GM12878 (cell line): ENCODE measurements around the gene SHANK1. TPM values are rescaled to one million over a fixed set of nuclear protein-coding genes. Genes with fewer than 3 reads are reported as not detected.
A peak's percentile ranks its signal among the peaks of the same experiment; 100 is the strongest.

Source experiments
- ATAC-seq: fragments of 200-7000 bp; cut with Tn5 transposase; 3 replicates; pipeline ENCODE4 v1.9.1; 2020; ENCODE audit warnings: mild to moderate bottlenecking, moderate library complexity
- BruUV-seq: library from RNA; stranded (reverse); fragments of 400-500 nt; replicated peaks from 2 replicates; lab custom pipeline; 2021; lab: Mats Ljungman, UMichigan
- CTCF ChIA-PET: fragments of 300-600 bp; sonication (Branson Sonifier 250); formaldehyde crosslinking; extraction: SDS; loops from one replicate; lab custom pipeline; 2021; ENCODE audit warnings: inconsistent platforms; lab: Yijun Ruan, JAX
- POLR2A ChIA-PET: fragments of 350-600 bp; formaldehyde crosslinking; extraction: SDS; loops from one replicate; lab custom pipeline; 2021; ENCODE audit warnings: inconsistent platforms; lab: Charles Lee
- RAD21 ChIA-PET: fragments of 300-600 bp; sonication (Branson Sonifier 250); formaldehyde crosslinking; loops from one replicate; lab custom pipeline; 2023; ENCODE audit warnings: antibody characterized with exemption; ENCODE audit not compliant: unreplicated experiment; lab: Charles Lee
- SMC1A ChIA-PET: fragments of 300-600 bp; sonication (Branson Sonifier 250); formaldehyde crosslinking; loops from one replicate; lab custom pipeline; 2023; ENCODE audit not compliant: unreplicated experiment, uncharacterized antibody; lab: Charles Lee
- DNase-seq: peaks from one replicate; pipeline ENCODE4 v3.0.0-alpha.2; 2011; ENCODE audit warnings: low read depth, low spot score
- FAIRE-seq: peaks from 3 replicates; lab custom pipeline; 2011; peaks lifted over from hg19 to GRCh38; lab: Jason Lieb, UNC
- H2AFZ ChIP-seq: 2 replicates; pipeline ENCODE4 v1.6.0; 2011; ENCODE audit warnings: low read depth, low read length, control low read depth; ENCODE audit not compliant: control insufficient read depth
- H3K27ac ChIP-seq: 2 replicates; pipeline ENCODE4 v1.5.1; 2011; ENCODE audit warnings: control low read depth; ENCODE audit not compliant: control insufficient read depth, insufficient read depth
- H3K27me3 ChIP-seq, 2 experiments: replicated peaks in 1 of 2; 2 replicates each; pipeline versions ENCODE4 v1.6.0 to v1.6.1; 2011; ENCODE audit warnings: low read length in 1 of 2; ENCODE audit not compliant: control insufficient read depth in 2 of 2, insufficient read depth in 2 of 2
- H3K36me3 ChIP-seq, 2 experiments: 2 replicates each; pipeline ENCODE4 v1.5.1; 2011; ENCODE audit warnings: low read length in 1 of 2; ENCODE audit not compliant: control insufficient read depth in 2 of 2, insufficient read depth in 2 of 2
- H3K4me1 ChIP-seq: 2 replicates; pipeline ENCODE4 v1.6.1; 2011; ENCODE audit warnings: mild to moderate bottlenecking, low read length, moderate library complexity, mixed read lengths; ENCODE audit not compliant: control insufficient read depth, insufficient read depth
- H3K4me2 ChIP-seq: 2 replicates; pipeline ENCODE4 v1.6.0; 2011; ENCODE audit warnings: control low read depth; ENCODE audit not compliant: control insufficient read depth, insufficient read depth
- H3K4me3 ChIP-seq: fragments of 200-600 bp; sonication (generic); 2 replicates; pipeline ENCODE4 v1.5.1; 2016
- H3K79me2 ChIP-seq: 2 replicates; pipeline ENCODE4 v1.6.0; 2011; ENCODE audit warnings: low read length; ENCODE audit not compliant: control insufficient read depth, insufficient read depth
- H3K9ac ChIP-seq: 2 replicates; pipeline ENCODE4 v1.8.0; 2011; ENCODE audit warnings: low read length, control low read depth, mixed read lengths; ENCODE audit not compliant: control insufficient read depth, insufficient read depth
- H3K9me3 ChIP-seq: replicated peaks from 3 replicates; pipeline ENCODE4 v1.5.1; 2011; ENCODE audit warnings: mild to moderate bottlenecking, low read length; ENCODE audit not compliant: control insufficient read depth, insufficient read depth
- H4K20me1 ChIP-seq: 2 replicates; pipeline ENCODE4 v1.6.0; 2011; ENCODE audit not compliant: control insufficient read depth, insufficient read depth
- CTCF ChIP-seq, 3 experiments: IDR thresholded peaks in 2 of 3; conservative IDR thresholded peaks in 1 of 3; 2 replicates each; pipeline ENCODE4 v1.5.1; 2011; ENCODE audit warnings: low read depth in 3 of 3, low read length in 3 of 3, mild to moderate bottlenecking in 3 of 3, control low read depth in 2 of 3, moderate library complexity in 2 of 3, inconsistent platforms in 1 of 3, mixed read lengths in 1 of 3; ENCODE audit not compliant: control insufficient read depth in 2 of 3, insufficient read depth in 1 of 3; ENCODE audit errors: extremely low read depth in 1 of 3
- ETV6 ChIP-seq, 2 experiments: fragments of 450-650 bp in 1 of 2; IDR thresholded peaks in 1 of 2; conservative IDR thresholded peaks in 1 of 2; 2 replicates each; pipeline ENCODE4 v1.6.1; 2014; ENCODE audit warnings: antibody characterized with exemption in 1 of 2, borderline replicate concordance in 1 of 2, low read depth in 1 of 2, mild to moderate bottlenecking in 1 of 2, moderate library complexity in 1 of 2
- RAD21 ChIP-seq: IDR thresholded peaks from 2 replicates; pipeline ENCODE4 v1.6.1; 2011; ENCODE audit warnings: mild to moderate bottlenecking, low read depth, low read length, moderate library complexity; ENCODE audit not compliant: insufficient read depth
- SMC3 ChIP-seq: IDR thresholded peaks from 2 replicates; pipeline ENCODE4 v1.6.1; 2011; ENCODE audit warnings: low read length, improper control_type of control experiment, borderline replicate concordance
- WGBS: methylation state at CpG from one replicate; pipeline ENCODE4 v1.1.6; 2016; ENCODE audit warnings: low lambda C conversion rate; ENCODE audit not compliant: insufficient replicate concordance, insufficient coverage; ENCODE audit errors: missing lambda C conversion rate; 5-methylcytosine and 5-hydroxymethylcytosine counted together
- in situ Hi-C: fragments of 300-500 bp; cut with MboI; formaldehyde crosslinking; loops from 9 replicates; pipeline ENCODE4 v1.14.3; 2018; ENCODE audit warnings: mixed read lengths
- intact Hi-C: fragments of 100-400 bp; cut with micrococcal nuclease; formaldehyde crosslinking; loops from one replicate; pipeline ENCODE4 v1.14.2; 2022; ENCODE audit not compliant: unreplicated experiment
- polyA plus RNA-seq, 11 experiments: library from polyadenylated mRNA; depleted of rRNA in 4 of 11; unstranded in 6 of 11; stranded (reverse) in 5 of 11; fragments of >200 nt; fragmentation: Nextera tagmentation in 4 of 11; fragmentation: Illumina TruSeq in 1 of 11; extraction: Ambion mirVana in 4 of 11; extraction: Trizol in 1 of 11; gene quantifications; 1 replicate in 1 of 11; 2 replicates in 10 of 11; pipeline versions ENCODE4 v1.2.1 to v1.2.3, GENCODE V29; 2011 to 2016; ENCODE audit warnings: inconsistent platforms in 2 of 11, missing spikeins in 2 of 11, low read depth in 1 of 11
- total RNA-seq, 4 experiments: library from RNA; depleted of rRNA in 3 of 4; stranded (reverse); fragments of >200 nt in 3 of 4; fragmentation: Illumina TruSeq in 1 of 4; extraction: Trizol in 1 of 4; gene quantifications; 2 replicates each; pipeline versions ENCODE4 v1.2.1 to v1.2.3, GENCODE V29; 2013 to 2021

SHANK1 gene
- total and polyA plus RNA-seq, 10 of the 15 experiments (the other 5 are each of a cell fraction or from before 2014, with no cell fraction given) = not detected

GRCh38 chr19:50669302-50670101 lies 50.1 kb downstream of the SHANK1 start:
- TF ChIP-seq ETV6 (conservative IDR thresholded peaks at IDR 0.05 in 1 of 2, IDR thresholded peaks at IDR 0.05 in 1 of 2; ENCODE audit: borderline replicate concordance in 1 of 2, low read depth in 1 of 2) = no peak
- TF ChIP-seq SMC3 = peak; percentile 49; the same call in 1 of the 2 replicates
- peak; percentile 58 to 73 (median 67) for TF ChIP-seq CTCF (IDR thresholded peaks at IDR 0.05 in 2 of 3, conservative IDR thresholded peaks at IDR 0.05 in 1 of 3; ENCODE audit: control insufficient read depth in 2 of 3, extremely low read depth in 1 of 3, insufficient read depth in 1 of 3, low read depth in 3 of 3, low read length in 3 of 3)
- TF ChIP-seq RAD21 = peak; percentile 17; the same call in 1 of the 2 replicates
- TF ChIP-seq, all 136 proteins: peak for 3
- FAIRE-seq (no peak), DNase-seq (no peak), ATAC-seq (no peak; the same call in 2 of the 3 replicates)
- ChIA-PET SMC1A (interaction anchor here (0.8 to 1.6 kb wide), 6 partner anchors 45 to 256 kb away, joined by 3 to 5 read pairs (median 3); no protein-coding TSS in a partner anchor), CTCF (interaction anchor here (0.5 to 4.0 kb wide), 8 partner anchors 9 to 312 kb away, joined by 3 to 22 read pairs (median 4); no protein-coding TSS in a partner anchor), RAD21 (interaction anchor here (2.3 kb wide), 1 partner anchor 252 kb away, joined by 12 read pairs; no protein-coding TSS in a partner anchor), POLR2A (interaction anchor here (0.9 kb wide), 1 partner anchor 10 kb away, joined by 4 read pairs; no protein-coding TSS in a partner anchor)
- BruUV-seq = no TSS peak
- Histone ChIP-seq H3K4me3 (no peak overlapping the region), H2AFZ (no peak overlapping the region), H4K20me1 (no peaks in the 10 kb centered on the region), H3K9me3 (no peaks in the 10 kb centered on the region; the same call in 2 of the 3 replicates), H3K27me3 (peaks cover 4 to 6% of the 10 kb centered on the region in 2 experiments), H3K79me2 (no peaks in the 10 kb centered on the region), H3K36me3 (no peaks in the 10 kb centered on the region), H3K27ac (no peak overlapping the region), H3K4me1 (no peaks in the 10 kb centered on the region), H3K4me2 (no peak overlapping the region), H3K9ac (no peak overlapping the region)
- in situ Hi-C loops = no loop called here
- intact Hi-C loops = no loop called here
- 35% methylated on average over 23 of the region's 23 CpGs for WGBS
